Endothelial cell (in vitro differentiated cells): ENCODE data around the gene CSNK2B. TPM values are rescaled to one million over a fixed set of nuclear protein-coding genes. Genes with fewer than 3 reads are reported as not detected.

Experiments used
- DNase-seq: peaks from one replicate; pipeline ENCODE4 v3.0.0; 2021; ENCODE audit warnings: low spot score
- H3K27ac Mint-ChIP-seq: one replicate; pipeline ENCODE4 v1.8.0; 2021; ENCODE audit warnings: mixed read lengths, inconsistent platforms; ENCODE audit not compliant: unreplicated experiment
- H3K27me3 Mint-ChIP-seq: one replicate; pipeline ENCODE4 v1.8.0; 2021; ENCODE audit warnings: mild to moderate bottlenecking, moderate library complexity, mixed read lengths, inconsistent platforms; ENCODE audit not compliant: unreplicated experiment
- H3K36me3 Mint-ChIP-seq: one replicate; pipeline ENCODE4 v1.8.0; 2021; ENCODE audit warnings: mild to moderate bottlenecking, low read depth, mixed read lengths, inconsistent platforms; ENCODE audit not compliant: unreplicated experiment
- H3K4me1 Mint-ChIP-seq: one replicate; pipeline ENCODE4 v1.8.0; 2021; ENCODE audit warnings: mild to moderate bottlenecking, mixed read lengths, inconsistent platforms; ENCODE audit not compliant: unreplicated experiment
- H3K4me3 Mint-ChIP-seq: one replicate; pipeline ENCODE4 v1.8.0; 2021; ENCODE audit warnings: mild to moderate bottlenecking, mixed read lengths, inconsistent platforms; ENCODE audit not compliant: unreplicated experiment
- H3K9me3 Mint-ChIP-seq: one replicate; pipeline ENCODE4 v1.8.0; 2021; ENCODE audit warnings: mixed read lengths, inconsistent platforms; ENCODE audit not compliant: unreplicated experiment
- CTCF ChIP-seq: fragments of 200-600 bp; sonication (generic); IDR thresholded peaks from one replicate; pipeline ENCODE4 v1.5.0; 2021; ENCODE audit warnings: antibody characterized with exemption; ENCODE audit not compliant: unreplicated experiment
- total RNA-seq: library from RNA; stranded (reverse); fragmentation: NEBNext Ultra II Directional; extraction: Animal tissue kit (Norgen Biotek cat#: 25700); gene quantifications from one replicate; pipeline ENCODE4 v1.2.1, GENCODE V29; 2021; ENCODE audit not compliant: unreplicated experiment

The CSNK2B gene
- total RNA-seq, 1 donor from 2014 or later: 164 TPM

- Mint-ChIP-seq H3K9me3 (no peaks in the 10 kb centered on the region), H3K36me3 (peaks cover 48% of the 10 kb centered on the region), H3K27me3 (no peaks in the 10 kb centered on the region), H3K4me1 (no peaks in the 10 kb centered on the region), H3K4me3 (peak overlapping the region; percentile 72), H3K27ac (no peak overlapping the region)
- no peak for TF ChIP-seq CTCF
- no peak for DNase-seq
Measured at GRCh38 chr6:31627690-31628287, 38.1 kb upstream of the CSNK2B start.

- DNase-seq: no peak
- peaks cover 43% of the 10 kb centered on the region for H3K36me3 Mint-ChIP-seq
- no peaks in the 10 kb centered on the region for H3K4me1 Mint-ChIP-seq
- no peak for TF ChIP-seq CTCF
- no peak overlapping the region for H3K4me3 Mint-ChIP-seq
- peaks cover 4% of the 10 kb centered on the region for H3K27me3 Mint-ChIP-seq
- H3K9me3 Mint-ChIP-seq: no peaks in the 10 kb centered on the region
- H3K27ac Mint-ChIP-seq: no peak overlapping the region
Measured at GRCh38 chr6:31629014-31629413, 36.9 kb upstream of the CSNK2B start.

GRCh38 chr6:31630177-31630934 lies 35.5 kb upstream of the CSNK2B start:
- Mint-ChIP-seq H3K4me3 (peak overlapping the region; percentile 72), H3K4me1 (no peaks in the 10 kb centered on the region), H3K27me3 (peaks cover 4% of the 10 kb centered on the region), H3K9me3 (no peaks in the 10 kb centered on the region), H3K27ac (peak overlapping the region; percentile 61), H3K36me3 (peaks cover 42% of the 10 kb centered on the region)
- TF ChIP-seq CTCF: no peak
- DNase-seq: no peak

- H3K4me3 Mint-ChIP-seq: no peak overlapping the region
- no peak for TF ChIP-seq CTCF
- peaks cover 6% of the 10 kb centered on the region for H3K27me3 Mint-ChIP-seq
- H3K9me3 Mint-ChIP-seq: no peaks in the 10 kb centered on the region
- H3K36me3 Mint-ChIP-seq: peaks cover 42% of the 10 kb centered on the region
- H3K4me1 Mint-ChIP-seq: no peaks in the 10 kb centered on the region
- DNase-seq: no peak
- no peak overlapping the region for H3K27ac Mint-ChIP-seq
Measured at GRCh38 chr6:31631209-31631608, 34.7 kb upstream of the CSNK2B start.

GRCh38 chr6:31631681-31632278 lies 34.1 kb upstream of the CSNK2B start:
- H3K27ac Mint-ChIP-seq: no peak overlapping the region
- DNase-seq: no peak
- TF ChIP-seq CTCF: no peak
- H3K27me3 Mint-ChIP-seq: peaks cover 8% of the 10 kb centered on the region
- H3K4me3 Mint-ChIP-seq: no peak overlapping the region
- no peaks in the 10 kb centered on the region for H3K9me3 Mint-ChIP-seq
- H3K4me1 Mint-ChIP-seq: no peaks in the 10 kb centered on the region
- H3K36me3 Mint-ChIP-seq: peaks cover 40% of the 10 kb centered on the region
